Adipocyte (in vitro differentiated cells): Measurements from ENCODE around the gene PICK1.
"Not testable (repeated sequence)": the region's sequence is repeated elsewhere in the genome, so short reads cannot be mapped to it uniquely, and the experiment has no call there.

Experiments used
- DNase-seq: peaks from one replicate; pipeline ENCODE4 v3.0.0-alpha.2; 2015; ENCODE audit warnings: low read depth
- H3K27me3 ChIP-seq: replicated peaks from 2 replicates; pipeline ENCODE4 v1.7.0; 2013; ENCODE audit warnings: mild to moderate bottlenecking, low read length, moderate library complexity; ENCODE audit not compliant: control insufficient read depth, insufficient read depth
- H3K36me3 ChIP-seq: 2 replicates; pipeline ENCODE4 v1.7.0; 2013; ENCODE audit warnings: low read length, mild to moderate bottlenecking, moderate library complexity; ENCODE audit not compliant: control insufficient read depth, insufficient read depth, severe bottlenecking
- H3K4me1 ChIP-seq: 2 replicates; pipeline ENCODE4 v1.7.0; 2013; ENCODE audit warnings: mild to moderate bottlenecking, low read length, moderate library complexity; ENCODE audit not compliant: control insufficient read depth, insufficient read depth
- H3K4me3 ChIP-seq: 2 replicates; pipeline ENCODE4 v1.7.0; 2013; ENCODE audit warnings: mild to moderate bottlenecking, low read length, moderate library complexity
- H3K9ac ChIP-seq: 2 replicates; pipeline ENCODE4 v1.7.0; 2013; ENCODE audit warnings: mild to moderate bottlenecking, low read length, moderate library complexity
- H3K9me3 ChIP-seq: 2 replicates; pipeline ENCODE4 v1.7.0; 2013; ENCODE audit warnings: mild to moderate bottlenecking, low read length, moderate library complexity; ENCODE audit not compliant: control insufficient read depth

PICK1 gene

DNA sequence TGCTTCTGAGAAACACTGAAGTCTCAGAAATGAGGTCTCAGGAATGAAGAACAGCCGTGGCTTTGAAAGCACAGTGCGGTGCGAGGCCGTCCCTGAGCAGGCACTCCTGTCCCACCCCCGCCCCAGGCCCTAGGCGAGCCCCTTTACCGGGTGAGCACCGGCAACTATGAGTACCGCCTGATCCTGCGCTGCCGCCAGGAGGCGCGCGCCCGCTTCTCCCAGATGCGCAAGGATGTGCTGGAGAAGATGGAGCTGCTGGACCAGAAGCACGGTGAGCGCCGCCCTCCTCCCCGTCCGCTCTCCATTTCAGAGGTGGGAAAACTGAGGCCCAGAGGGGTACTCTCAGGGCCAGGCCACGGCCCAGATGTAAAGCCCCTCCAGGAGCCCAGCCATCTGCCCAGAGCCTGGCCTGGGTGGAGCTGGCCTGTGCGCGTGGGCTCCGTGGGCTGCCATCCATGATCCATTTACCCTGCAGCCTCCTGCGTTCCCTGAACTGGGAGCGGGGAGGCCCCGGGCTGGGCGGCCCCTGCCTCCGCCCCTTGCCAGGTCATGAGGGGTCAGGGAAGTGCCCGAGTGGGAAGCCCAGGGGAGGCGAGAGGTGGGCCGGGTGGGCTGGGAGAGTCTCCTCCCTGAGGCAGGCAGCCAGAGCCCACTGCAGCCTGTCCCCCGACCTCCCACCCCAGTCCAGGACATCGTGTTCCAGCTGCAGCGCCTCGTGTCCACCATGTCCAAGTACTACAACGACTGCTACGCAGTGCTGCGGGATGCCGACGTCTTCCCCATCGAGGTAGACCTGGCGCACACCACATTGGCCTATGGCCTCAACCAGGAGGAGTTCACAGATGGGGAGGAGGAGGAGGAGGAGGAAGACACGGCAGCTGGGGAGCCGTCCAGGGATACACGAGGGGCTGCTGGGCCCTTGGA, 17.2 kb downstream of the PICK1 start:
- no peaks in the 10 kb centered on the region for H3K4me1 ChIP-seq
- no peak overlapping the region for H3K9ac ChIP-seq
- DNase-seq: peak; percentile 27
- H3K9me3 ChIP-seq: no peaks in the 10 kb centered on the region
- no peak overlapping the region for H3K4me3 ChIP-seq
- H3K36me3 ChIP-seq: no peaks in the 10 kb centered on the region
- H3K27me3 ChIP-seq: no peaks in the 10 kb centered on the region

DNA sequence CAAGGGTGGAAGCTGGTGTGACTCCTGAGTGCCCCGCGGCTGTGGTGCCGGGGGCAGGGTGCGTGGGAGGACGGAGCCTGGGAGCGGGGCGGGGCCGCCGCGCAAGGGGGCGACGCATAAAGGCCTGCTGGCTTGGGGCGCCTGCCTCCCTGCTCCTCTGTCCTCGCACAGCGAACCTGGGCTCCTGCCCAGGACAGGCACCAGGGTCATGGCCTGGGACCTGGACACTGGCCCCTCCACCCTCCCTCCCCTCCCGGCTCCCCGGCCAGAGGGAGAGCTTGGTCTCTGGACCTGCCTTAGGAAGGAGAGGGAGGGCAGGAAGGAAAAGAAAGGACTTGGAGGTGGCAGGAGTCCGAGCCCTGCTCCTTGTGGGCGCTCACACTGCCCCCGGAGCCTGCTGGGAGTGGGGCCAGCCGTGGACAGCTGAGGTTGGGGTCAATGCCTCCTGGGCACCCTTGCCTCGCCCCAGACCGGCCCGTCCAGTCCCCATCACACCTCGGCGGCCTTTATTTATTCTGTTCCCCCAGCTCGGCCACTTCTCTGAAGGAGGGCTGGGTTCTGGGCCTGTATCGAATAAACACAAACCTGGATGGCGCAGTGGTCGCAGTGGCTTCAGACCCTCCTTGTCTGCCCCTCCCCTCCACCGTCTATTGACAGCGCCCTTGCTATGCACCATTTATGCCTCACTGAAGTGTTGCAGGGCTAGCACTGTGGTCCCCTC, 18.1 kb downstream of the PICK1 start:
- H3K27me3 ChIP-seq: no peaks in the 10 kb centered on the region
- no peak overlapping the region for H3K9ac ChIP-seq
- no peaks in the 10 kb centered on the region for H3K36me3 ChIP-seq
- DNase-seq: no peak
- no peaks in the 10 kb centered on the region for H3K4me1 ChIP-seq
- no peak overlapping the region for H3K4me3 ChIP-seq
- H3K9me3 ChIP-seq: no peaks in the 10 kb centered on the region

DNA sequence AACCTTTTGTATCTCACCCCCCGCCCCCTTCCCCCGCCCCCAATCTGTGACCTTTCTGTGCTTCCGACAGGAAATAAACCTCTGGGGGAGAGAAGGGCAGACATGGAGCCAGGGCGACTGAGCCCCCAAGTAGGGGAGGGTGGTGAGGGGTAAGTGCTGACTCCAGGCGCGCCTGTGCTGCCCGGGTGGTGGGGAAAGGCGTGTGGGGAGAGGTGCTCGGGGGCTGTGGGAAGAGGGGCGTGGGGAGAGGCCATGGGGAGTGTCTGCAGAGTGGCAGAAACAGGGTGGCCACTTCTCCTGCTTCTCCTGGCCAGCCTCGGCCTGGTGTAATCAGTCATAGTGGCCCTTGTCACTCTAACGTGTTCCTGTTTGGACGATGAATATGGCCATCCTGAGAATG, 18.8 kb downstream of the PICK1 start:
- Histone ChIP-seq H3K4me1 (peaks cover 4% of the 10 kb centered on the region), H3K9ac (no peak overlapping the region), H3K27me3 (no peaks in the 10 kb centered on the region), H3K9me3 (no peaks in the 10 kb centered on the region), H3K36me3 (no peaks in the 10 kb centered on the region), H3K4me3 (no peak overlapping the region)
- no peak for DNase-seq

DNA sequence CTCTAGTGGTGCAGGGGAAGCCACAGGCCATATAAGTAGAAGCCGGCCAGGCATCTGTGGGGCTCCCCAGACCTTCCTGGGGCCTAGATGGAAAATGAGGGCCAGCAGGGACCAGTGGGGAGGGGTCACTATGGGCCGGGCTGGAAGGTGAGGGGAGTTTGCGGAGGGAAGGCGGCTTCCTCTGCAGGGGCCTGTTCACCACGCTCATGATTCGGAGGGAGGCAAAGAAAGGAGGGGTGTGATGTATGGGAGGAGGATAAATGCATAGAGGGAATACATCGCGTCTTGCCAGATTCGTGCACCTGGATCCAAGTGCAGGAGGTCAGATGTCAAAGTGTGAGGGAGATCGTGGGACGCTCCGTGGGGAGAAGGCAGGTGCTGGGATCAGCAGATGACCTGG, 19.9 kb downstream of the PICK1 start:
- Histone ChIP-seq H3K36me3 (no peaks in the 10 kb centered on the region), H3K4me1 (peaks cover 5% of the 10 kb centered on the region), H3K9me3 (no peaks in the 10 kb centered on the region), H3K27me3 (peaks cover 4% of the 10 kb centered on the region), H3K4me3 (no peak overlapping the region), H3K9ac (no peak overlapping the region)
- DNase-seq: no peak

DNA sequence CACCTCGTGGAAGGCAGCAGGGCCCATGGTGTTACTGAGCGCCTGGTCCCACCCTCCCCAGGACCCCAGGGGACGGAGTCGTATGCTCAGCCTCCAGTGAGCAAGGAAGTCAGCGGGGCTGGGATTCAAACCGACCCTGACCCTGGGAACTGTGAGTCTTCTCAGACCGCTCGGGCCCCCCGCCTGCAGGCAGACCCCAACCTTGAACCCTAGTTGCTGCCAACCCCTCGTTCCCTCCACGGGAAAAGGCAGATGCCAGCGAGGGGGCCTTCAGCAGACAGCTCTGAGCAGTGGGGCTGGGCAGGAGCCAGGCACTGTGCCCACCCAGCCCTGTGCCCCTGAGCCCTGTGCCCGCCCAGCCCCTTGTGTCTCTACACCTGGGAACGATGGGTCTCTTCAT, 20.4 kb downstream of the PICK1 start:
- no peak for DNase-seq
- no peaks in the 10 kb centered on the region for H3K9me3 ChIP-seq

DNA sequence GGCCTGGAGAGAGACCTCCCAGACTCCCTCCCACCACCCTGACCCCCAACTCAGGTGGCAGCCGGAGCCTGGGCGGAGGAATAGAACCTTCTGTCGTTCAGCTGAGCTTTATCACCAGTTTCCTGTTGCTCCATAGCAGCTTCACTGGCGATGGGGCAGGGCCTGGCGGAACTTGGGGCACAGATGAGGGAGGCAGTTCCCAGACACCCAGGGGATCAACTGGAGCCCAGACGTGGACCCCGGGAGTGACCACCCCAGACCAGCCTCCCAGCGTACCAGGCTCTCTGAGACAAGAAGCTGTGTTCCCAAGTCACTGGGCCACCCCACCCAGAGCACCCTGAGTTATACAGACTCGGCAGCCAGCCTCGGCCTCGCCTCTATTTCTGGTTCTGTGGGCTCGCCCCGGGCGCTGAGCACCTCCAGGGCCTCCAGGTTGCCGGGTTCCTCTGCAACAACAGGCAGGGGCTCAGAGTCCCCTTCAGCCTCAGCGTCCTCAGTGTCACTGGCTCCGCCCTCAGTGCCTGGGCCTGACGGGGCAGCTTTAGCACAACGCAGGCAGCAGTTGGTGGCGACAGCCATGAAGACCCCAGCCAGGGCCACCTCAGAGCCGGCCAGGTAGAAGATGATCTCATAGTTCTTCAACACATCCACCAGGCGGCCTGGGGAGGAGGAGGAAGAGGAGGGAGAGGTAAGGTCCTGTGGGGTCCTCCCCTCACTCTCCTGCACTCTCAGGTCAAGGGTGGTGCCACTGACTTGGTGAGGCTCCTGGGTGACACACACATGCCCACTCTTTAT, 21.0 kb downstream of the PICK1 start:
- DNase-seq: no peak
- Histone ChIP-seq H3K4me1 (peaks cover 5% of the 10 kb centered on the region), H3K4me3 (no peak overlapping the region), H3K27me3 (peaks cover 5% of the 10 kb centered on the region), H3K9ac (no peak overlapping the region), H3K9me3 (no peaks in the 10 kb centered on the region), H3K36me3 (no peaks in the 10 kb centered on the region)

More for the DNA sequence above, 20.4 kb downstream of the PICK1 start:
- Histone ChIP-seq H3K4me1 (peaks cover 5% of the 10 kb centered on the region), H3K9ac (no peak overlapping the region), H3K4me3 (no peak overlapping the region), H3K36me3 (no peaks in the 10 kb centered on the region), H3K27me3 (peaks cover 5% of the 10 kb centered on the region)

DNA sequence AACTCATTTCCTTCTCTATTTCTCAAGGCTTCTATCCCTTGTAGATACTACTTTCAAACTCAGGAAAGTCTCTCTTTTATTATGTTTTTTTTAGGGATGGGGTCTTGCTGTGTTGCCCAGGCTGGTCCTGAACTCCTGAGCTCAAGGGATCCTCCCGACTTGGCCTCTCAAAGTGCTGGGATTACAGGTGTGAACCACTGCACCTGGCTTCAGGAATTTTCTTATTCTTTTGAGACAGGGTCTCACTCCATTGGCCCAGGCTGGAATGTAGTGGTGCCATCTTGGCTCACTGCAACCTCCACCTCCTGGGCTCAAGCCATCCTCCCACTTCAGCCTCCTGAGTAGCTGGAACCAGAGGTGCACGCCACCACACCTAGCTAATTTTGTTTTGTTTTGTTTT, 22.0 kb downstream of the PICK1 start:
- not testable (repeated sequence) for H3K4me1 ChIP-seq, H3K9ac ChIP-seq, DNase-seq, H3K4me3 ChIP-seq, H3K9me3 ChIP-seq, H3K27me3 ChIP-seq, H3K36me3 ChIP-seq

DNA sequence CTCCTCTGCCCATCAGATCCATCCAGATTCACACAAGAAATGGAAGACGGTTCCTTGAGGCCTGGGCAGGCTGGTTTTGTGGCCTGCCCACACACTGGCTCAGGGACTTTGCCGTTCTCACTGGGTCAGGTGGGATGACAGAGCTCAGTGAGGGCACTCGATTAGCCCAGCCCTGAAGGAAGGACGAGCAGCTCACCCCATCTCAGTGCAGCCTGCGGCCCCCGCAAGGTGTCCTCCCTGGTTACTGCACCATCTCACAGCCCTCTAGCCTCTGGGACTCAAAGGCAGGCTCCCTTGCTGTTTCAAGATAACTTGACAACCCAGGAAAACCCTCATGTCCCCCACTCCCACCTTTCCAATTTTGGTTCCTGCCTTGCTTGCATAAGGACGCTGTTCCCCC, 22.6 kb downstream of the PICK1 start:
- no peak for DNase-seq
- Histone ChIP-seq H3K9me3 (no peaks in the 10 kb centered on the region), H3K36me3 (no peaks in the 10 kb centered on the region), H3K9ac (no peak overlapping the region), H3K4me3 (no peak overlapping the region), H3K4me1 (peaks cover 5% of the 10 kb centered on the region), H3K27me3 (peaks cover 5% of the 10 kb centered on the region)

DNA sequence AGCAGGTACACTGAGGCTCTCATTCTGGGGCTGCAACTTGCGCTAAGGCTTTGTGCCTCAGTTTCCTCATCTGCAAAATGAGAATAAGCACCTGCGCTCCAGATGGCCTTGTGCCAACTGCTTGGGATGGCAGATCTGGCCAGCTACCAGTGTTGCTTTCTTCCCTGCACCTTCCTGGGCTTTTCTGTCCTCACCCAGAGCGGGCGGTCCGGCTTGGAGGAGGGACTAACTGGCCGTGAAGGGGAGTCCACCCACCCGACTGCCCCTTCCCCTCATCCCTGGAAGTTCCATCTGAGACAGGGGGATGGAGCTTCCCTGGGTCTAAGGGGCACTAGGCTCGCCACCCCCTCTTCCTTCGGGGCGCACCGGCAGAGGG, 23.3 kb downstream of the PICK1 start:
- H3K36me3 ChIP-seq: no peaks in the 10 kb centered on the region
- H3K4me3 ChIP-seq: no peak overlapping the region
- H3K27me3 ChIP-seq: peaks cover 5% of the 10 kb centered on the region
- H3K9me3 ChIP-seq: no peaks in the 10 kb centered on the region
- peaks cover 5% of the 10 kb centered on the region for H3K4me1 ChIP-seq
- no peak overlapping the region for H3K9ac ChIP-seq
- DNase-seq: no peak

DNA sequence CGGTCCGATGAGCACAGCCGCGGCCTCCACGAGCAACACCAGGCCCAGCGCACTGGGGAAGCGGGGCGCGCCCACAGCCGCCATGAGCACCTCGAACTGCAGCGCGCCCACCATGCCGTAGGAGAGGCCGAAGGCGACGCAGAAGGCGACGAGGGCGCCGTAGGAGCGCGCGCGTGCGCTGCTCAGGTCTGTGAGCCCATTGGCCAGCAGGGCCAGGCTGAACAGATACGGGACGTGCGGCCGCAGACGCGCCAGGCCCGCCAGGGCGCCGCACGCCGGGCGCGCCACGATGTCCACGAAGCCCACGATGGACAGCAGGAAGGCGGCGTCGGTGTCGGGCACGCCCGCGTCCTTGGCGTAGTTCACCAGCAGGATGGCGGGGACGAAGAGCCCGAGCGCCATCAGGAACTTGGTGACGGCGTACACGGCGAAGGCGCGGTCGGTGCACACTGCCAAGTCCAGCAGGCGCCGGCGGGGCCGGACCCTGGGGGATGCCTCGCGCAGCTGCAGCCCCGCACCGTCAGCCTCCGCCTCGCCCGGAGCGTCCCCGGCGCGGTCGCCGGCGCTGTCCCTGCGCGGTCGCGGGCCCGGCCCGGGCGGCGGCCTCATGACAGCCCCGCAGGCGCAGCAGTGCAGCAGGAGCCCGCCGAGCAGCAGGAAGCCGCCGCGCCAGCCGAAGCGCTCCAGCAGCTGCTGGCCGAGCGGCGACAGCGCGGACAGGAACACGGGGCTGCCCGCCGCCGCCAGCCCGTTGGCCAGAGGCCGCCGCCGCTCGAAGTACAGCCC, 23.8 kb downstream of the PICK1 start:
- Histone ChIP-seq H3K4me1 (peaks cover 5% of the 10 kb centered on the region), H3K9ac (peak overlapping the region; percentile 54), H3K36me3 (no peaks in the 10 kb centered on the region), H3K4me3 (peak overlapping the region; percentile 41), H3K27me3 (peaks cover 5% of the 10 kb centered on the region), H3K9me3 (no peaks in the 10 kb centered on the region)
- DNase-seq: peak; percentile 43
